BLaER1 (cell line): ENCODE data around the gene WBP4.
"Not testable (repeated sequence)": the region's sequence is repeated elsewhere in the genome, so short reads cannot be mapped to it uniquely, and the experiment has no call there.

ENCODE experiments used
- H3K27ac ChIP-seq: shearing (Covaris generic); formaldehyde crosslinking; 2 replicates; pipeline ENCODE4 v1.8.1; 2022
- H3K27me3 ChIP-seq: shearing (Covaris generic); formaldehyde crosslinking; 2 replicates; pipeline ENCODE4 v1.8.1; 2022
- H3K36me3 ChIP-seq: shearing (Covaris generic); formaldehyde crosslinking; 2 replicates; pipeline ENCODE4 v1.8.1; 2022
- H3K4me1 ChIP-seq: shearing (Covaris generic); formaldehyde crosslinking; 2 replicates; pipeline ENCODE4 v1.8.1; 2022
- H3K4me2 ChIP-seq: shearing (Covaris generic); formaldehyde crosslinking; 2 replicates; pipeline ENCODE4 v1.8.1; 2022
- H3K4me3 ChIP-seq: shearing (Covaris generic); formaldehyde crosslinking; 2 replicates; pipeline ENCODE4 v1.8.1; 2022
- H3K9ac ChIP-seq: shearing (Covaris generic); formaldehyde crosslinking; 2 replicates; pipeline ENCODE4 v1.8.1; 2022
- H3K9me3 ChIP-seq: shearing (Covaris generic); formaldehyde crosslinking; 2 replicates; pipeline ENCODE4 v1.8.1; 2022
- H4K20me1 ChIP-seq: shearing (Covaris generic); formaldehyde crosslinking; 2 replicates; pipeline ENCODE4 v1.8.1; 2022
- Cebpa-rat ChIP-seq: shearing (Covaris generic); IDR thresholded peaks from 2 replicates; pipeline ENCODE4 v1.8.1; 2022

WBP4 gene

GRCh38 chr13:41075485-41075884, 14.2 kb downstream of the WBP4 start:
- Histone ChIP-seq H3K4me1 (no peaks in the 10 kb centered on the region), H3K27me3 (no peaks in the 10 kb centered on the region), H3K9me3 (0 out of 2 replicates have a peak, but pooled peaks cover 4% of the 10 kb centered on the region), H3K36me3 (peaks cover 84% of the 10 kb centered on the region), H3K4me2 (no peak overlapping the region), H4K20me1 (no peaks in the 10 kb centered on the region), H3K27ac (no peak overlapping the region), H3K9ac (no peak overlapping the region), H3K4me3 (no peak overlapping the region)
- no peak for TF ChIP-seq Cebpa-rat

GRCh38 chr13:41077475-41077874, 16.2 kb downstream of the WBP4 start:
- Histone ChIP-seq H3K4me1 (no peaks in the 10 kb centered on the region), H3K4me3 (no peak overlapping the region), H3K9ac (no peak overlapping the region), H3K27me3 (no peaks in the 10 kb centered on the region), H4K20me1 (no peaks in the 10 kb centered on the region), H3K9me3 (0 out of 2 replicates have a peak, but pooled peaks cover 4% of the 10 kb centered on the region), H3K36me3 (peaks cover 85% of the 10 kb centered on the region), H3K4me2 (no peak overlapping the region), H3K27ac (no peak overlapping the region)
- no peak for TF ChIP-seq Cebpa-rat

- H3K36me3 ChIP-seq: peaks cover 79% of the 10 kb centered on the region
These were observed 18.4 kb downstream of the WBP4 start for GRCh38 chr13:41079725-41080124.

GRCh38 chr13:41085961-41086585, 24.8 kb downstream of the WBP4 start:
- Histone ChIP-seq H3K9ac (no peak overlapping the region), H3K9me3 (peaks cover 14% of the 10 kb centered on the region), H3K36me3 (peaks cover 43% of the 10 kb centered on the region), H3K27me3 (no peaks in the 10 kb centered on the region), H3K27ac (no peak overlapping the region), H3K4me3 (no peak overlapping the region), H4K20me1 (no peaks in the 10 kb centered on the region), H3K4me1 (peaks cover 9% of the 10 kb centered on the region), H3K4me2 (peak overlapping the region; percentile 3; the same call in 1 of the 2 replicates)
- no peak for TF ChIP-seq Cebpa-rat

More at GRCh38 chr13:41079725-41080124, 18.4 kb downstream of the WBP4 start:
- H3K4me2 ChIP-seq: no peak overlapping the region
- 0 out of 2 replicates have a peak, but pooled peaks cover 5% of the 10 kb centered on the region for H3K9me3 ChIP-seq
- H3K27me3 ChIP-seq: no peaks in the 10 kb centered on the region
- no peak overlapping the region for H3K27ac ChIP-seq
- no peaks in the 10 kb centered on the region for H4K20me1 ChIP-seq
- no peak overlapping the region for H3K4me3 ChIP-seq
- no peak for TF ChIP-seq Cebpa-rat
- no peak overlapping the region for H3K9ac ChIP-seq
- no peaks in the 10 kb centered on the region for H3K4me1 ChIP-seq

GRCh38 chr13:41095681-41096080, 34.4 kb downstream of the WBP4 start:
- not testable (repeated sequence) for H3K4me1 ChIP-seq, H3K27me3 ChIP-seq, H3K27ac ChIP-seq

GRCh38 chr13:41098761-41099160, 37.5 kb downstream of the WBP4 start:
- Histone ChIP-seq H3K9ac (no peak overlapping the region), H3K4me3 (no peak overlapping the region), H3K9me3 (no peaks in the 10 kb centered on the region), H3K36me3 (no peaks in the 10 kb centered on the region), H3K27me3 (no peaks in the 10 kb centered on the region), H3K4me1 (no peaks in the 10 kb centered on the region), H4K20me1 (no peaks in the 10 kb centered on the region), H3K27ac (no peak overlapping the region), H3K4me2 (no peak overlapping the region)
- TF ChIP-seq Cebpa-rat: no peak

More at GRCh38 chr13:41095681-41096080, 34.4 kb downstream of the WBP4 start:
- H3K4me3 ChIP-seq, H3K9me3 ChIP-seq, H4K20me1 ChIP-seq, H3K9ac ChIP-seq, H3K36me3 ChIP-seq, H3K4me2 ChIP-seq: not testable (repeated sequence)

GRCh38 chr13:41099986-41100385, 38.7 kb downstream of the WBP4 start:
- Histone ChIP-seq H3K36me3 (no peaks in the 10 kb centered on the region), H3K4me1 (no peaks in the 10 kb centered on the region), H3K27me3 (no peaks in the 10 kb centered on the region), H3K4me2 (no peak overlapping the region), H4K20me1 (no peaks in the 10 kb centered on the region), H3K4me3 (no peak overlapping the region), H3K9ac (no peak overlapping the region), H3K9me3 (no peaks in the 10 kb centered on the region), H3K27ac (no peak overlapping the region)
- TF ChIP-seq Cebpa-rat: no peak

GRCh38 chr13:41107104-41107571, 45.8 kb downstream of the WBP4 start:
- no peaks in the 10 kb centered on the region for H3K36me3 ChIP-seq
- H3K27ac ChIP-seq: no peak overlapping the region
- peaks cover 4% of the 10 kb centered on the region; the same call in 1 of the 2 replicates for H3K4me1 ChIP-seq
- H3K9me3 ChIP-seq: peaks cover 15% of the 10 kb centered on the region
- TF ChIP-seq Cebpa-rat: no peak
- no peak overlapping the region for H3K4me3 ChIP-seq
- no peaks in the 10 kb centered on the region for H3K27me3 ChIP-seq
- no peak overlapping the region for H3K9ac ChIP-seq
- peak overlapping the region; percentile 20; the same call in 1 of the 2 replicates for H3K4me2 ChIP-seq
- no peaks in the 10 kb centered on the region for H4K20me1 ChIP-seq

GRCh38 chr13:41107584-41108014, 46.3 kb downstream of the WBP4 start:
- Histone ChIP-seq H3K27me3 (no peaks in the 10 kb centered on the region), H3K4me3 (no peak overlapping the region), H3K9me3 (peaks cover 15% of the 10 kb centered on the region), H3K4me2 (no peak overlapping the region), H3K9ac (no peak overlapping the region), H3K27ac (no peak overlapping the region), H3K36me3 (no peaks in the 10 kb centered on the region), H4K20me1 (no peaks in the 10 kb centered on the region), H3K4me1 (peaks cover 4% of the 10 kb centered on the region; the same call in 1 of the 2 replicates)
- no peak for TF ChIP-seq Cebpa-rat

- H3K27ac ChIP-seq: no peak overlapping the region
- no peak overlapping the region for H3K9ac ChIP-seq
- H3K27me3 ChIP-seq: no peaks in the 10 kb centered on the region
- no peak overlapping the region for H3K4me3 ChIP-seq
- no peaks in the 10 kb centered on the region for H4K20me1 ChIP-seq
- no peaks in the 10 kb centered on the region for H3K36me3 ChIP-seq
- H3K9me3 ChIP-seq: peaks cover 15% of the 10 kb centered on the region
- no peak for TF ChIP-seq Cebpa-rat
- no peak overlapping the region for H3K4me2 ChIP-seq
- peaks cover 4% of the 10 kb centered on the region; the same call in 1 of the 2 replicates for H3K4me1 ChIP-seq
These were observed 50.1 kb downstream of the WBP4 start for GRCh38 chr13:41111454-41111853.
